HepG2 (cell line): ENCODE results near the gene LGI1.

Source experiments
- CTCF ChIP-seq: sonication (generic); formaldehyde crosslinking; IDR thresholded peaks from 2 replicates; pipeline ENCODE4 v1.5.0; 2020; ENCODE audit warnings: mild to moderate bottlenecking, missing genetic modification reagents, moderate library complexity
- RNF2 ChIP-seq: fragments of 450-650 bp; conservative IDR thresholded peaks from 2 replicates; pipeline ENCODE4 v1.6.1; 2016; ENCODE audit warnings: low read depth
- SIN3A ChIP-seq: IDR thresholded peaks from 2 replicates; pipeline ENCODE4 v1.6.1; 2011; ENCODE audit warnings: low read depth, mild to moderate bottlenecking, control low read depth, low read length, borderline replicate concordance
- ZNF33B ChIP-seq: sonication (generic); formaldehyde crosslinking; IDR thresholded peaks from 2 replicates; pipeline ENCODE4 v1.5.1; 2020; ENCODE audit warnings: mild to moderate bottlenecking, missing genetic modification reagents

GRCh38 chr10:93758508-93758885 lies 761 bp downstream of the LGI1 start:
- TF ChIP-seq ZNF33B (CRISPR knock-in tag) (no peak), SIN3A (no peak), RNF2 (no peak), CTCF (CRISPR knock-in tag) (no peak)
